Measurements from ENCODE around the gene ALKBH3. TPM values are rescaled to one million over a fixed set of nuclear protein-coding genes. Genes with fewer than 3 reads are reported as not detected.

The ALKBH3 gene
- total RNA-seq, 1 experiment from 2014 or later, result 36.7 TPM

DNA sequence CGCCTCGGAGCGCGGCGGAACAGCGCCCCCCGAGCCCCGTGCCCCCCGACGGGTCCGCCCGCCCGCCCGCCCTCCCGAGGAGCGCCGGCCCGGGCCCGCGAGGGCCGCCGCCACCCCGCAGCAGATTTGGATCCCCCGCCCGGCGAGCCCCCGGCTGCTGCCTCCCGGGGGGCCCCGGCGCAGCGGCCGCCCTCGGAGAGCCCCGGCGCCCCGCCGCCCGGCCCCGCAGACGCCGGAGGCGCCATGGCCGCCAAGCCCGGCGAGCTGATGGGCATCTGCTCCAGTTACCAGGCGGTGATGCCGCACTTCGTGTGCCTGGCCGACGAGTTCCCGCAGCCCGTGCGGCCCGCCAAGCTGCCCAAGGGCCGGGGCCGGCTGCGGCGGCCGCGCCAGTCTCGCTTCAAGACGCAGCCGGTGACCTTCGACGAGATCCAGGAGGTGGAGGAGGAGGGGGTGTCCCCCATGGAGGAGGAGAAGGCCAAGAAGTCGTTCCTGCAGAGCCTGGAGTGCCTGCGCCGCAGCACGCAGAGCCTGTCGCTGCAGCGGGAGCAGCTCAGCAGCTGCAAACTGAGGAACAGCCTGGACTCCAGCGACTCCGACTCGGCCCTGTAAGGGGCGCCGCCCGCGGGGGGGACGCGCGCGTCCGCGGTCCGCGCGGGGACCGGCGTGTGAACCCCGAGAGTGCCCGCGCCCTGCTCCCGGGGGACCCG is 62.2 kb downstream of the ALKBH3 start:
- Histone ChIP-seq H3K27ac (ENCODE audit: low read depth, low read length) (no peak overlapping the region), H2AFZ (ENCODE audit: low read depth, low read length, poor library complexity, severe bottlenecking) (no peak overlapping the region), H4K20me1 (ENCODE audit: insufficient read depth) (no peaks in the 10 kb centered on the region), H3K4me3 (replicated peaks in 1 of 2; ENCODE audit: low read depth in 1 of 2, low read length in 2 of 2) (no peak overlapping the region), H3K9me2 (ENCODE audit: insufficient read depth) (no peaks in the 10 kb centered on the region), H3K79me2 (ENCODE audit: insufficient read depth, low read length) (no peaks in the 10 kb centered on the region), H3K9ac (ENCODE audit: low read length) (no peak overlapping the region), H3K9me3 (ENCODE audit: control insufficient read depth in 1 of 2, insufficient read depth in 1 of 2, low read depth in 1 of 2, low read length in 2 of 2) (no peaks in the 10 kb centered on the region), H3K27me3 (ENCODE audit: insufficient read depth, low read length) (no peaks in the 10 kb centered on the region), H3K4me2 (ENCODE audit: low read length) (no peak overlapping the region), H3K4me1 (ENCODE audit: control insufficient read depth in 1 of 2, insufficient read depth in 2 of 2, low read length in 2 of 2) (peaks cover 2 to 17% of the 10 kb centered on the region in 2 experiments), H3K36me3 (ENCODE audit: control insufficient read depth in 1 of 2, insufficient read depth in 2 of 2, low read length in 2 of 2) (no peaks in the 10 kb centered on the region)
- no peak for DNase-seq (ENCODE audit: low read depth, low spot score)
- RAD21 ChIA-PET (ENCODE audit: low non-redundant PET in 1 of 2, low total read pairs in 2 of 2, uncharacterized antibody in 2 of 2, unreplicated experiment in 2 of 2), result interaction anchor here in 1 of 2 experiments (0.6 kb wide), 1 partner anchor 622 kb away, joined by 3 read pairs; no protein-coding TSS in a partner anchor
- CTCF ChIA-PET, result interaction anchor here (2.8 kb wide), 1 partner anchor 53 kb away, joined by 24 read pairs; no protein-coding TSS in a partner anchor
- no peak for ATAC-seq
- no TSS peak for BruUV-seq (replicated peaks)
- POLR2A ChIA-PET, result no interaction called here
- no peak for TF ChIP-seq RAD21 (IDR thresholded peaks at IDR 0.05; ENCODE audit: low read depth)
- TF ChIP-seq ZFX (IDR thresholded peaks at IDR 0.05), result no peak
- TF ChIP-seq, protein P1, sequence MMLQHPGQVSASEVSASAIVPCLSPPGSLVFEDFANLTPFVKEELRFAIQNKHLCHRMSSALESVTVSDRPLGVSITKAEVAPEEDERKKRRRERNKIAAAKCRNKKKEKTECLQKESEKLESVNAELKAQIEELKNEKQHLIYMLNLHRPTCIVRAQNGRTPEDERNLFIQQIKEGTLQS (IDR thresholded peaks at IDR 0.05), result no peak
- no peak for TF ChIP-seq SRF (IDR thresholded peaks at IDR 0.05; ENCODE audit: low read depth)
- TF ChIP-seq CEBPB (IDR thresholded peaks at IDR 0.05; ENCODE audit: low read depth), result no peak
- no peak for TF ChIP-seq CBX3 (IDR thresholded peaks at IDR 0.05; ENCODE audit: low read depth)
- TF ChIP-seq FOSL1 (IDR thresholded peaks at IDR 0.05; ENCODE audit: low read depth), result no peak
- no peak for TF ChIP-seq TCF7L2 (IDR thresholded peaks at IDR 0.05; ENCODE audit: borderline replicate concordance, extremely low read depth, insufficient read depth, insufficient read length)
- no peak for TF ChIP-seq EZH2phosphoT487 (IDR thresholded peaks at IDR 0.05; ENCODE audit: borderline replicate concordance)
- no peak for TF ChIP-seq POLR2A (IDR thresholded peaks at IDR 0.05; ENCODE audit: borderline replicate concordance, extremely low read depth, insufficient read depth, insufficient read length)
- intact Hi-C loops (cut with micrococcal nuclease), result no loop called here
